Psoas muscle (tissue), 8 donors: Measurements from ENCODE around the gene PPP6R1. TPM values are rescaled to one million over a fixed set of nuclear protein-coding genes. Genes with fewer than 3 reads are reported as not detected.
A peak's percentile ranks its signal among the peaks of the same experiment; 100 is the strongest.

Experiments used
- ATAC-seq, 4 donors: fragments of 200-7000 bp; cut with Tn5 transposase; one replicate each; pipeline ENCODE4 v1.9.1; 2020; ENCODE audit warnings: moderate library complexity in 3 of 4, mild to moderate bottlenecking in 2 of 4
- DNase-seq, 2 donors: peaks; one replicate each; pipeline ENCODE4 v3.0.0-alpha.2; 2020
- H3K27ac ChIP-seq: fragments of 200-600 bp; one replicate; pipeline ENCODE4 v1.8.0; 2022
- H3K27me3 ChIP-seq, 3 donors: fragments of 200-600 bp in 1 of 3; one replicate each; pipeline versions ENCODE4 v1.6.1 to v1.8.0; 2013 to 2022; ENCODE audit warnings: low read length in 2 of 3, mild to moderate bottlenecking in 2 of 3, moderate library complexity in 1 of 3; ENCODE audit not compliant: insufficient read depth in 3 of 3
- H3K36me3 ChIP-seq, 2 donors: fragments of 200-600 bp in 1 of 2; one replicate each; pipeline versions ENCODE4 v1.6.1 to v1.8.0; 2013 to 2022; ENCODE audit warnings: low read depth in 1 of 2, mild to moderate bottlenecking in 1 of 2, moderate library complexity in 1 of 2; ENCODE audit not compliant: insufficient read depth in 1 of 2
- H3K4me1 ChIP-seq: fragments of 200-600 bp; one replicate; pipeline ENCODE4 v1.8.0; 2022
- H3K4me3 ChIP-seq: fragments of 200-600 bp; one replicate; pipeline ENCODE4 v1.8.0; 2022; ENCODE audit warnings: mild to moderate bottlenecking
- H3K9me3 ChIP-seq: fragments of 200-600 bp; one replicate; pipeline ENCODE4 v1.8.0; 2022
- CTCF ChIP-seq: fragments of 200-600 bp; IDR thresholded peaks from one replicate; pipeline ENCODE4 v1.8.0; 2022; ENCODE audit warnings: antibody characterized with exemption
- WGBS, 3 donors: extraction: QIAGEN DNeasy Blood & Tissue Kit; methylation state at CpG; one replicate each; pipeline versions ENCODE4 v1.1.6 to v1.1.7; 2013; 5-methylcytosine and 5-hydroxymethylcytosine counted together
- intact Hi-C, 2 donors: fragments of 100-400 bp; cut with DNase I; formaldehyde crosslinking; loops; one replicate each; pipeline versions ENCODE4 v1.11.0 to v1.14.2; 2022
- polyA plus RNA-seq, 3 donors: library from polyadenylated mRNA; stranded (reverse); fragments of 200-250 nt; gene quantifications; one replicate each; pipeline ENCODE4 v1.2.3, GENCODE V29; 2013
- total RNA-seq, 4 donors: library from RNA; stranded (reverse); fragmentation: NEBNext Ultra II Directional in 2 of 4; extraction: Animal tissue kit (Norgen Biotek cat#: 25700) in 2 of 4; gene quantifications; one replicate each; pipeline versions ENCODE4 v1.2.1 to v1.2.4, GENCODE V29; 2021 to 2023
- donor health status: healthy with polysubstance abuse.
- donor health status: DM: no; HTN: no; CAD: no; lungs with moderate emphysema.
- donor health status: Bipolar disorder and iron deficiency.
- donor health status: healthy.
- donor health status: DM: yes; HTN: yes; CAD: no.
- donor health status: DM: no; HTN: no; CAD: no.
- donor health status: DM: no; HTN: no; CAD: no.
- donor health status: DM: yes; HTN: yes; CAD: no.

Gene PPP6R1
- total and polyA plus RNA-seq, 7 donors = 27.9 to 72.3 (median 45.6) TPM

DNA sequence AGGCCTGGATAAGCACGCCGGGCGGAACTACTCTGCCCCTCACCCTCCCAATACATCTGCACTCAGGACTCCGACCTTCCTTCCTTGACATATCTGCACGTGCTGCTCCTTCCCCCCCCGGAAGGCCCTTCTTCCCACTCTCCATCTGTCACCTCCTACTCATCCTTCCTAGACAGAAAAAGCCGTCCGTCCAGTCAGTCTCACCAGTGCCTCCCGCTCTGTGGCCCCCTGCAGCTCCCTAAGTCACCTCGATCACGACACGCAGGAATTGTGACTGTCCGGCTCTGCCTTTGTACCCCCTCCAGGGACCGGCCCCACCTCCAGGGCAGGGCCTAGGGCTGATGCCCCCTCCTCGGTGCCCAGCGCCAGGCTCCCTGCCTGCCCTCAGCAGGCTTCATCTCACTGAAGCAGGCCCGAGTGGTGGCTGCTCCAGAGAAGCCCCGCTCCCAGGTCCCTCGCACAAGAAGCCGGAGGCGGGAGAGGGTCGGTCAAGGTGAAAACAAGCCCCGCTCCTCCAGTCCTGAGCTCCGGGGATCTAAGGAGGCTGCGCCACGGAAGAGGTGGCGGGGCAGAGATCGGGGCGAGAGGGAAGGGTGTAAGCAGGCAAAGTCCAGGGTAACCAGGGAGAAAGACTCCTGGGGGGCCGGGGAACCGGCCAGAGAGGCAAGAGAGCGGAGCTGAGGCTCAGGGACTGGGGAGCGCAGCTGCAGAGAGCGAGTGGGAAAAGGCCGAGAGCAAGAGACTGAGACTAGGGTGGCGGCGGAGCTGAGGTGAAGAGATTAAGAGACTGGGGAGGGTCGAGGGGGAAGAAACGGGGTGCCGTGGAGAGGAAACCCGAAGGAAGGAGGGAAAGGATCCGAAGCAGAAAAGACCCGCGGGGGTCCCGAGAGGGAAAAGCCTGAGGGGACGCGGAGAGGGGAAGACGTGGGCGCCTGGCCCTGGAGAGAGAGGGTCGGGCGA, 1.1 kb downstream of the PPP6R1 start:
- intact Hi-C loops = no loop called here

DNA sequence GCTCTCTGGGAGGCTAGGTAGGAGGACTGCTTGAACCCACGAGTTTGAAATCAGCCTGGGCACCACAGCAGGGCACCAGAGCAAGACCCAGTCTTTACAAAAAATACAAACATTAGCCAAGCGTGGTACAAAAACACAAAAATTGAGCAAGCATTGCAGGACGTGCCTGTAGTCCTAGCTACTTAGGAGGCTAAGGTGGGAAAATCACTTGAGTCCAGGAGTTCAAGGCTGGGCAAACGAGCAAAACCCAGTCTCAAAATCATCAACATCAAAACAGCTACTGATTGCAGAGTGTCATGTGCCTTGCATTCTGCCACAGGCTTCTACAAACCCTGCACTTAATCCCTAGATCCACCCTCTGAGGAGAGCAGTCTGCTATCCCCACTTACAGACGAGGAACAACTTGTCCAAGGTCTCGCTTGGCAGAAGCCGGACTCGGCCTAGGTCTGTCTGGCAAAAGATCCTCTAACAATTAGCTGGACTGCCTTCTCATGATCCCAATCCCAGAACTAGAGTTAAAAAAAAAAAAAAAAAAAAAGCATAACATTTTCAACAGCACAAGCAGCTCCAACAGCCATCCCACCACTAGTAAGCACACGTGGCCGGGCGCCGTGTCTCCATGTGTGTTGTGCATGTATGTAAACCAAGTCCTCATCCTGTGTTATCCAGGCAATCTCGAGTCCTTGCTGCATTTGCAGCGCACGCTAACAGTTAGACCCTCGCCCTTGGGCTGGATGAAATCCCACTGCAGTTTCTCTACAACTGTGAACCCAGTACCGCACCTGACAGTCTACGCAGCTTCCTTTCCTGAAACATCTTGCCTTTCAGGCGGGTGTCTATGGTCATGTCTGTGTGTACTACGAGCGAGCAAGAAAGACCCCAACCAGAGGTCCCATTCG, 2.0 kb downstream of the PPP6R1 start:
- Histone ChIP-seq H3K27me3 (no peaks in the 10 kb centered on the region), H3K27ac (no peak overlapping the region), H3K36me3 (no peaks in the 10 kb centered on the region), H3K4me1 (peaks cover 62% of the 10 kb centered on the region), H3K4me3 (peak overlapping the region; percentile 92), H3K9me3 (no peaks in the 10 kb centered on the region)
- 36 to 58% (median 44%) methylated on average over 22 of the region's 22 CpGs for WGBS, 3 donors
- TF ChIP-seq CTCF = no peak
- DNase-seq (peak in 1 of 2 donors; percentile 19), ATAC-seq (no peak)
- intact Hi-C loops = no loop called here

More for the DNA sequence above, 1.1 kb downstream of the PPP6R1 start:
- Histone ChIP-seq H3K4me3 (peak overlapping the region; percentile 92), H3K27ac (peak overlapping the region; percentile 92), H3K36me3 (peaks cover 0 to 6% of the 10 kb centered on the region in 2 donors), H3K4me1 (peaks cover 56% of the 10 kb centered on the region), H3K9me3 (no peaks in the 10 kb centered on the region), H3K27me3 (no peaks in the 10 kb centered on the region)
- ATAC-seq (no peak), DNase-seq (peak in 1 of 2 donors; percentile 52)
- no peak for TF ChIP-seq CTCF
- 2 to 5% (median 4%) methylated on average over 41 to 51 of the region's 51 CpGs for WGBS, 3 donors

- H3K27me3 ChIP-seq = no peaks in the 10 kb centered on the region
- H3K27ac ChIP-seq = no peak overlapping the region
- DNase-seq (peak in 1 of 2 donors; percentile 46), ATAC-seq (no peak)
- no peaks in the 10 kb centered on the region for H3K9me3 ChIP-seq
- intact Hi-C loops = no loop called here
- TF ChIP-seq CTCF = no peak
- H3K36me3 ChIP-seq = no peaks in the 10 kb centered on the region
- peak overlapping the region; percentile 92 for H3K4me3 ChIP-seq
- peaks cover 63% of the 10 kb centered on the region for H3K4me1 ChIP-seq
- 61 to 69% (median 63%) methylated on average over 17 of the region's 17 CpGs for WGBS, 3 donors
Observed at GRCh38 chr19:55255618-55256423, 3.0 kb downstream of the PPP6R1 start.

GRCh38 chr19:55254625-55254977, 4.2 kb downstream of the PPP6R1 start:
- TF ChIP-seq CTCF = no peak
- ATAC-seq = no peak
- 38 to 54% (median 46%) methylated on average over 6 of the region's 6 CpGs for WGBS, 3 donors
- Histone ChIP-seq H3K4me3 (peak overlapping the region; percentile 52), H3K27me3 (no peaks in the 10 kb centered on the region), H3K9me3 (no peaks in the 10 kb centered on the region), H3K36me3 (no peaks in the 10 kb centered on the region), H3K27ac (no peak overlapping the region), H3K4me1 (peaks cover 56% of the 10 kb centered on the region)
- intact Hi-C loops = no loop called here
- DNase-seq = no peak
